ENCODE results near the gene IQGAP2. TPM values are rescaled to one million over a fixed set of nuclear protein-coding genes. Genes with fewer than 3 reads are reported as not detected.

IQGAP2 gene
- polyA plus RNA-seq, 1 donor from 2014 or later: 8.0 TPM

- Mint-ChIP-seq H3K27ac (no peak overlapping the region), H3K4me1 (peaks cover 0 to 4% (median 2%) of the 10 kb centered on the region in 3 donors), H3K4me3 (no peak overlapping the region), H3K9me3 (peaks cover 0 to 2% (median 0%) of the 10 kb centered on the region in 3 donors), H3K27me3 (peaks cover 2% of the 10 kb centered on the region), H3K36me3 (no peaks in the 10 kb centered on the region)
Measured at GRCh38 chr5:76378355-76378754, 24.7 kb upstream of the IQGAP2 start.

- Mint-ChIP-seq H3K9me3 (peaks cover 0 to 2% (median 0%) of the 10 kb centered on the region in 3 donors), H3K27ac (no peak overlapping the region), H3K4me3 (no peak overlapping the region), H3K36me3 (no peaks in the 10 kb centered on the region), H3K4me1 (peaks cover 0 to 4% (median 2%) of the 10 kb centered on the region in 3 donors), H3K27me3 (peaks cover 2% of the 10 kb centered on the region)
Measured at GRCh38 chr5:76379316-76379715, 23.8 kb upstream of the IQGAP2 start.

GRCh38 chr5:76379855-76380254 is 23.2 kb upstream of the IQGAP2 start:
- no peaks in the 10 kb centered on the region for H3K36me3 Mint-ChIP-seq
- peaks cover 2% of the 10 kb centered on the region for H3K27me3 Mint-ChIP-seq
- H3K4me1 Mint-ChIP-seq: peaks cover 0 to 4% (median 2%) of the 10 kb centered on the region in 3 donors
- H3K27ac Mint-ChIP-seq: no peak overlapping the region
- no peak overlapping the region for H3K4me3 Mint-ChIP-seq
- H3K9me3 Mint-ChIP-seq: no peaks in the 10 kb centered on the region

GRCh38 chr5:76380346-76381066 is 22.6 kb upstream of the IQGAP2 start:
- Mint-ChIP-seq H3K9me3 (no peaks in the 10 kb centered on the region), H3K36me3 (no peaks in the 10 kb centered on the region), H3K4me3 (no peak overlapping the region), H3K27me3 (peaks cover 2% of the 10 kb centered on the region), H3K4me1 (peaks cover 0 to 4% (median 2%) of the 10 kb centered on the region in 3 donors), H3K27ac (peak overlapping the region in 1 of 3 donors; percentile 1)

GRCh38 chr5:76383126-76383832 is 19.8 kb upstream of the IQGAP2 start:
- Mint-ChIP-seq H3K27me3 (peaks cover 2% of the 10 kb centered on the region), H3K4me3 (no peak overlapping the region), H3K4me1 (peaks cover 0 to 2% (median 2%) of the 10 kb centered on the region in 3 donors), H3K27ac (no peak overlapping the region), H3K9me3 (no peaks in the 10 kb centered on the region), H3K36me3 (no peaks in the 10 kb centered on the region)

GRCh38 chr5:76384189-76384588 is 18.9 kb upstream of the IQGAP2 start:
- H3K4me3 Mint-ChIP-seq: no peak overlapping the region
- peaks cover 0 to 2% (median 0%) of the 10 kb centered on the region in 3 donors for H3K4me1 Mint-ChIP-seq
- no peaks in the 10 kb centered on the region for H3K9me3 Mint-ChIP-seq
- no peaks in the 10 kb centered on the region for H3K36me3 Mint-ChIP-seq
- H3K27ac Mint-ChIP-seq: peak overlapping the region in 1 of 3 donors; percentile 47
- H3K27me3 Mint-ChIP-seq: peaks cover 3% of the 10 kb centered on the region

- Mint-ChIP-seq H3K27me3 (peaks cover 6% of the 10 kb centered on the region), H3K27ac (no peak overlapping the region), H3K36me3 (no peaks in the 10 kb centered on the region), H3K9me3 (no peaks in the 10 kb centered on the region), H3K4me1 (peaks cover 0 to 2% (median 0%) of the 10 kb centered on the region in 3 donors), H3K4me3 (no peak overlapping the region)
Measured at GRCh38 chr5:76384705-76385104, 18.4 kb upstream of the IQGAP2 start.

- Mint-ChIP-seq H3K9me3 (no peaks in the 10 kb centered on the region), H3K4me1 (peaks cover 0 to 4% (median 3%) of the 10 kb centered on the region in 3 donors), H3K27ac (no peak overlapping the region), H3K27me3 (peaks cover 13% of the 10 kb centered on the region), H3K36me3 (no peaks in the 10 kb centered on the region), H3K4me3 (no peak overlapping the region)
Measured at GRCh38 chr5:76385540-76385939, 17.5 kb upstream of the IQGAP2 start.

- H3K36me3 Mint-ChIP-seq: no peaks in the 10 kb centered on the region
Measured at GRCh38 chr5:76386360-76386759, 16.7 kb upstream of the IQGAP2 start.

GRCh38 chr5:76388236-76388635 is 14.8 kb upstream of the IQGAP2 start:
- Mint-ChIP-seq H3K36me3 (peaks cover 1% of the 10 kb centered on the region), H3K4me3 (no peak overlapping the region), H3K27ac (no peak overlapping the region), H3K27me3 (peaks cover 17% of the 10 kb centered on the region), H3K9me3 (no peaks in the 10 kb centered on the region), H3K4me1 (peaks cover 0 to 6% (median 6%) of the 10 kb centered on the region in 3 donors)

More at GRCh38 chr5:76386360-76386759, 16.7 kb upstream of the IQGAP2 start:
- H3K4me3 Mint-ChIP-seq: no peak overlapping the region
- no peaks in the 10 kb centered on the region for H3K9me3 Mint-ChIP-seq
- peaks cover 16% of the 10 kb centered on the region for H3K27me3 Mint-ChIP-seq
- peaks cover 0 to 6% (median 4%) of the 10 kb centered on the region in 3 donors for H3K4me1 Mint-ChIP-seq
- H3K27ac Mint-ChIP-seq: no peak overlapping the region

- Mint-ChIP-seq H3K4me3 (no peak overlapping the region), H3K9me3 (no peaks in the 10 kb centered on the region), H3K27me3 (peaks cover 18% of the 10 kb centered on the region), H3K4me1 (peaks cover 0 to 6% (median 4%) of the 10 kb centered on the region in 3 donors), H3K27ac (no peak overlapping the region), H3K36me3 (peaks cover 1% of the 10 kb centered on the region)
Measured at GRCh38 chr5:76388791-76389512, 14.1 kb upstream of the IQGAP2 start.

GRCh38 chr5:76389513-76390154 is 13.5 kb upstream of the IQGAP2 start:
- Mint-ChIP-seq H3K36me3 (peaks cover 1% of the 10 kb centered on the region), H3K4me1 (peaks cover 0 to 6% (median 4%) of the 10 kb centered on the region in 3 donors), H3K4me3 (no peak overlapping the region), H3K27ac (no peak overlapping the region), H3K27me3 (peaks cover 20% of the 10 kb centered on the region), H3K9me3 (no peaks in the 10 kb centered on the region)

- peak overlapping the region in 1 of 4 donors; percentile 42 for H3K4me3 Mint-ChIP-seq
- H3K27ac Mint-ChIP-seq: no peak overlapping the region
- H3K36me3 Mint-ChIP-seq: peaks cover 1% of the 10 kb centered on the region
- H3K9me3 Mint-ChIP-seq: no peaks in the 10 kb centered on the region
- H3K27me3 Mint-ChIP-seq: peaks cover 23% of the 10 kb centered on the region
- peaks cover 0 to 6% (median 4%) of the 10 kb centered on the region in 3 donors for H3K4me1 Mint-ChIP-seq
Measured at GRCh38 chr5:76391014-76391413, 12.1 kb upstream of the IQGAP2 start.

GRCh38 chr5:76393035-76393680 is 9.9 kb upstream of the IQGAP2 start:
- Mint-ChIP-seq H3K36me3 (peaks cover 5% of the 10 kb centered on the region), H3K27ac (no peak overlapping the region), H3K9me3 (no peaks in the 10 kb centered on the region), H3K4me1 (peaks cover 0 to 6% (median 4%) of the 10 kb centered on the region in 3 donors), H3K4me3 (no peak overlapping the region), H3K27me3 (peaks cover 23% of the 10 kb centered on the region)
